H1 (cell line): ENCODE data around the gene PCTP. TPM values are rescaled to one million over a fixed set of nuclear protein-coding genes. Genes with fewer than 3 reads are reported as not detected.

ENCODE experiments used
- BCL11A ChIP-seq, 2 experiments: IDR thresholded peaks; one replicate each; pipeline ENCODE4 v1.6.1; 2011; ENCODE audit warnings: low read depth in 2 of 2, low read length in 2 of 2, mild to moderate bottlenecking in 2 of 2
- CBX8 ChIP-seq: fragments of 300-800, 300-1000 bp; sonication (generic); IDR thresholded peaks from 2 replicates; pipeline ENCODE4 v1.7.1; 2016; ENCODE audit warnings: low read depth, low read length, borderline replicate concordance
- CREB1 ChIP-seq: IDR thresholded peaks from 2 replicates; pipeline ENCODE4 v1.6.1; 2012; ENCODE audit warnings: inconsistent platforms
- EGR1 ChIP-seq: IDR thresholded peaks from 2 replicates; pipeline ENCODE4 v1.6.1; 2011; ENCODE audit warnings: low read depth, low read length, borderline replicate concordance
- EZH2 ChIP-seq: fragments of 200-600 bp; sonication (generic); IDR thresholded peaks from 2 replicates; pipeline ENCODE4 v1.7.1; 2012; ENCODE audit warnings: low read depth, mild to moderate bottlenecking, moderate library complexity, low read length, inconsistent platforms; ENCODE audit not compliant: severe bottlenecking
- GTF2F1 ChIP-seq: IDR thresholded peaks from 2 replicates; pipeline ENCODE4 v1.6.1; 2012; ENCODE audit warnings: low read depth, low read length, improper control_type of control experiment, borderline replicate concordance
- HDAC2 ChIP-seq, 2 experiments: fragments of 300-600 bp in 1 of 2; sonication (generic) in 1 of 2; IDR thresholded peaks; 2 replicates each; pipeline ENCODE4 v1.6.1; 2011 to 2012; ENCODE audit warnings: low read depth in 2 of 2, low read length in 2 of 2, mild to moderate bottlenecking in 2 of 2, moderate library complexity in 2 of 2, borderline replicate concordance in 1 of 2, inconsistent platforms in 1 of 2
- HDAC6 ChIP-seq: IDR thresholded peaks from one replicate; pipeline ENCODE4 v1.7.1; 2012; ENCODE audit warnings: low read depth, mild to moderate bottlenecking, inconsistent platforms, low read length, moderate library complexity
- JUN ChIP-seq: IDR thresholded peaks from 2 replicates; pipeline ENCODE4 v1.6.1; 2011; ENCODE audit warnings: low read depth, mild to moderate bottlenecking, improper control_type of control experiment, low read length
- JUND ChIP-seq: IDR thresholded peaks from 2 replicates; pipeline ENCODE4 v1.6.1; 2011; ENCODE audit warnings: mild to moderate bottlenecking, improper control_type of control experiment, low read length
- KDM4A ChIP-seq: IDR thresholded peaks from one replicate; pipeline ENCODE4 v1.7.1; 2012; ENCODE audit warnings: low read depth, mild to moderate bottlenecking, moderate library complexity, low read length, inconsistent platforms; ENCODE audit not compliant: severe bottlenecking
- KDM5A ChIP-seq: fragments of 200-600 bp; IDR thresholded peaks from 2 replicates; pipeline ENCODE4 v1.7.1; 2012; ENCODE audit warnings: mild to moderate bottlenecking, low read length, inconsistent platforms, mixed read lengths
- POLR2A ChIP-seq, 2 experiments: IDR thresholded peaks; 1 replicate in 1 of 2; 2 replicates in 1 of 2; pipeline ENCODE4 v1.6.1; 2011; ENCODE audit warnings: low read depth in 2 of 2, low read length in 2 of 2, mild to moderate bottlenecking in 2 of 2; ENCODE audit errors: control extremely low read depth in 1 of 2
- POLR2AphosphoS5 ChIP-seq: IDR thresholded peaks from 2 replicates; pipeline ENCODE4 v1.6.1; 2011; ENCODE audit warnings: low read depth, low read length
- POU5F1 ChIP-seq: IDR thresholded peaks from 2 replicates; pipeline ENCODE4 v1.6.1; 2011; ENCODE audit warnings: low read depth, mild to moderate bottlenecking, low read length, moderate library complexity
- RAD21 ChIP-seq, 2 experiments: IDR thresholded peaks in 1 of 2; conservative IDR thresholded peaks in 1 of 2; 2 replicates each; pipeline ENCODE4 v1.6.1; 2011; ENCODE audit warnings: low read depth in 2 of 2, low read length in 2 of 2, improper control_type of control experiment in 1 of 2, inconsistent platforms in 1 of 2, mild to moderate bottlenecking in 1 of 2, moderate library complexity in 1 of 2
- SIN3A ChIP-seq, 2 experiments: IDR thresholded peaks in 1 of 2; conservative IDR thresholded peaks in 1 of 2; 2 replicates each; pipeline ENCODE4 v1.6.1; 2011 to 2012; ENCODE audit warnings: low read length in 2 of 2, improper control_type of control experiment in 1 of 2, low read depth in 1 of 2, mild to moderate bottlenecking in 1 of 2
- SIX5 ChIP-seq: IDR thresholded peaks from 2 replicates; pipeline ENCODE4 v1.6.1; 2011; ENCODE audit warnings: mild to moderate bottlenecking, low read depth, low read length
- TAF7 ChIP-seq: optimal IDR thresholded peaks from 2 replicates; pipeline ENCODE3; 2011; ENCODE audit warnings: low read depth, mild to moderate bottlenecking, inconsistent platforms, low read length, moderate library complexity, borderline replicate concordance
- TCF12 ChIP-seq: IDR thresholded peaks from 2 replicates; pipeline ENCODE4 v1.6.1; 2011; ENCODE audit warnings: low read depth, mild to moderate bottlenecking, low read length
- YY1 ChIP-seq: IDR thresholded peaks from 2 replicates; pipeline ENCODE4 v1.6.1; 2011; ENCODE audit warnings: low read depth, mild to moderate bottlenecking, low read length
- polyA plus RNA-seq, 7 experiments: library from polyadenylated mRNA; depleted of rRNA in 3 of 7; stranded (reverse) in 5 of 7; unstranded in 2 of 7; fragments of >200 nt in 5 of 7; fragments of 200-250 nt in 2 of 7; gene quantifications; 1 replicate in 5 of 7; 2 replicates in 1 of 7; 4 replicates in 1 of 7; pipeline versions ENCODE4 v1.2.1 to v1.2.3, GENCODE V29; 2011 to 2013; ENCODE audit warnings: missing spikeins in 2 of 7, mixed read lengths in 2 of 7
- total RNA-seq: library from RNA; stranded (reverse); fragmentation: NEBNext Ultra II Directional; extraction: Animal tissue kit (Norgen Biotek cat#: 25700); gene quantifications from 2 replicates; pipeline ENCODE4 v1.2.1, GENCODE V29; 2021
- TF ChIP-seq, protein P1 (sequence below): IDR thresholded peaks from 2 replicates; pipeline ENCODE4 v1.6.1; 2011; ENCODE audit warnings: low read length, improper control_type of control experiment

Gene PCTP
- total and polyA plus RNA-seq, 2 of the 8 experiments (the other 6 are each of a cell fraction or from before 2014, with no cell fraction given), result 14.1 to 14.6 TPM

DNA sequence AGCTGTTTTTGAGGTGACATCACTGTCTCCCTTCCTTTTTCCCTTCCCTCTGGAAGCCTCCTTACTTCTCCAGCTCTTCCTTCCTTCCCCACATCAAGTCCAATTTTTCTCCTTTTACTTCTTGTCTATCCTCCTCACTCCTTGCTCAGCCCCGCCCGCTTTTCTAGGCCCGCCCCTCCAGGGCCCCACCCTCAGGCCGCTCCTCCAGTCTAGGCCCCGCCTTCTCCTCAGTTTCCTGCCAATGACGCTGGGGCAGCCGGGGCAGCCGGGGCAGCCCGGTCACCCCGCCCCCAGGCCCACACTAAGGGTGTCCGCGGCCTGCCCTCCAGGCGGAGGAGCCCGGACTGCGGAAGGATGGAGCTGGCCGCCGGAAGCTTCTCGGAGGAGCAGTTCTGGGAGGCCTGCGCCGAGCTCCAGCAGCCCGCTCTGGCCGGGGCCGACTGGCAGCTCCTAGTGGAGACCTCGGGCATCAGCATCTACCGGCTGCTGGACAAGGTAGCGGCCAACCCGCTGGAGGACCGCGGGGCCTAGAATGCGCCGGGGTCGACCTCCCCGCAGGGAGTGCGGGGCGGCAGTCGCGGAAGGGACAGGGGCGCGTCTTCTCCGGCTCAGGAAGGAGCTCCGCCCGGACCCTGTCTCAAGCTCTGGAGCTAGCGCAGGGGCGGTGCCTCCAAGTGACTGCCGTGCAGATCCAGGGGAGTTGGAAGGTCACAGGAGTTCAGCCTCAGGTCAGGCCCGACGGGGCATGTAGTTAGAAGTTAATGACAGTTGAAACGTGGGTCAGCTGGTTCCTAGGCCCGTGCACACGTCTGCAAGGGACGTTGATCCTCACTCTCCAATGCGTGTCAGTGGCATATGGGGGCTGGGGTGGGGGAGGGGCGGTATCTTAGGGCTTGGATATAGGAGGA is at the start of gene PCTP (continued):
- TF ChIP-seq TCF12 (no peak), YY1 (0 out of 2 replicates have a peak, but pooled peaks have one; percentile 12), EGR1 (no peak), SIX5 (no peak), KDM5A (no peak), POLR2A (IDR thresholded peaks at IDR 0.05; ENCODE audit: control extremely low read depth in 1 of 2, low read depth in 2 of 2, low read length in 2 of 2) (peak; percentile 76 to 79), EZH2 (no peak), HDAC6 (no peak), CBX8 (no peak), KDM4A (peak; percentile 78), POU5F1 (no peak), HDAC2 (IDR thresholded peaks at IDR 0.05; ENCODE audit: borderline replicate concordance in 1 of 2, low read depth in 2 of 2, low read length in 2 of 2) (0 out of 4 replicates have a peak, but pooled peaks of 1 of the 2 experiments have one; percentile 50), BCL11A (IDR thresholded peaks at IDR 0.05; ENCODE audit: low read depth in 2 of 2, low read length in 2 of 2) (no peak), CREB1 (peak; percentile 30; the same call in 1 of the 2 replicates), GTF2F1 (0 out of 2 replicates have a peak, but pooled peaks have one; percentile 39), JUND (no peak), JUN (no peak), POLR2AphosphoS5 (peak; percentile 57; the same call in 1 of the 2 replicates), TAF7 (peak; percentile 83), RAD21 (IDR thresholded peaks at IDR 0.05 in 1 of 2, conservative IDR thresholded peaks at IDR 0.05 in 1 of 2; ENCODE audit: low read depth in 2 of 2, low read length in 2 of 2) (peak; percentile 28 to 34; a peak in 2 of 4 replicates), SIN3A (conservative IDR thresholded peaks at IDR 0.05 in 1 of 2, IDR thresholded peaks at IDR 0.05 in 1 of 2; ENCODE audit: low read depth in 1 of 2, low read length in 2 of 2) (peak in 1 of 2 experiments; percentile 74; a peak in 2 of 4 replicates)
- TF ChIP-seq, protein P1, sequence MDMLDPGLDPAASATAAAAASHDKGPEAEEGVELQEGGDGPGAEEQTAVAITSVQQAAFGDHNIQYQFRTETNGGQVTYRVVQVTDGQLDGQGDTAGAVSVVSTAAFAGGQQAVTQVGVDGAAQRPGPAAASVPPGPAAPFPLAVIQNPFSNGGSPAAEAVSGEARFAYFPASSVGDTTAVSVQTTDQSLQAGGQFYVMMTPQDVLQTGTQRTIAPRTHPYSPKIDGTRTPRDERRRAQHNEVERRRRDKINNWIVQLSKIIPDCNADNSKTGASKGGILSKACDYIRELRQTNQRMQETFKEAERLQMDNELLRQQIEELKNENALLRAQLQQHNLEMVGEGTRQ, result 0 out of 2 replicates have a peak, but pooled peaks have one; percentile 4
